RWPE2 (cell line): Measurements from ENCODE around the gene MYBPC2.

ENCODE experiments used
- ATAC-seq: fragments of 200-7000 bp; cut with Tn5 transposase; 3 replicates; pipeline ENCODE4 v1.9.1; 2021; ENCODE audit warnings: low read depth
- DNase-seq: peaks from one replicate; pipeline ENCODE4 v3.0.0-alpha.2; 2020; ENCODE audit warnings: low spot score
- H3K27ac ChIP-seq: fragments of 450-650 bp; 2 replicates; pipeline ENCODE4 v1.5.1; 2017; ENCODE audit warnings: mild to moderate bottlenecking; ENCODE audit not compliant: poor library complexity, severe bottlenecking
- H3K27me3 ChIP-seq: fragments of 250-450 bp; sonication (Bioruptor Pico); 2 replicates; pipeline ENCODE4 v1.5.1; 2021; ENCODE audit warnings: mild to moderate bottlenecking, moderate library complexity; ENCODE audit not compliant: insufficient read depth, poor library complexity, severe bottlenecking
- H3K36me3 ChIP-seq: fragments of 250-450 bp; sonication (Bioruptor Pico); 2 replicates; pipeline ENCODE4 v1.5.1; 2020; ENCODE audit warnings: low read depth, mild to moderate bottlenecking, moderate library complexity
- H3K4me1 ChIP-seq: fragments of 250-450 bp; sonication (Bioruptor Pico); 2 replicates; pipeline ENCODE4 v1.5.1; 2021; ENCODE audit warnings: mild to moderate bottlenecking, moderate library complexity; ENCODE audit not compliant: insufficient read depth, poor library complexity, severe bottlenecking
- H3K4me3 ChIP-seq: fragments of 250-450 bp; sonication (Bioruptor Pico); 2 replicates; pipeline ENCODE4 v1.5.1; 2021; ENCODE audit warnings: mild to moderate bottlenecking, moderate library complexity; ENCODE audit not compliant: severe bottlenecking
- H3K9me3 ChIP-seq: fragments of 250-450 bp; sonication (Bioruptor Pico); 2 replicates; pipeline ENCODE4 v1.5.1; 2021; ENCODE audit warnings: mild to moderate bottlenecking, moderate library complexity; ENCODE audit not compliant: severe bottlenecking
- CTCF ChIP-seq: fragments of 450-650 bp; IDR thresholded peaks from one replicate; pipeline ENCODE4 v1.5.1; 2017; ENCODE audit warnings: mild to moderate bottlenecking, moderate library complexity; ENCODE audit not compliant: poor library complexity, severe bottlenecking

Gene MYBPC2

GRCh38 chr19:50444059-50444458 is 11.4 kb downstream of the MYBPC2 start:
- DNase-seq, result no peak

GRCh38 chr19:50447053-50447452 is 14.4 kb downstream of the MYBPC2 start:
- peaks cover 7% of the 10 kb centered on the region for H3K27me3 ChIP-seq
- no peaks in the 10 kb centered on the region for H3K36me3 ChIP-seq
- H3K4me1 ChIP-seq, result no peaks in the 10 kb centered on the region
- H3K9me3 ChIP-seq, result no peaks in the 10 kb centered on the region
- no peak for DNase-seq
- TF ChIP-seq CTCF, result no peak
- H3K4me3 ChIP-seq, result no peak overlapping the region
- H3K27ac ChIP-seq, result no peak overlapping the region
- no peak for ATAC-seq

More at GRCh38 chr19:50444059-50444458, 11.4 kb downstream of the MYBPC2 start:
- no peak overlapping the region for H3K27ac ChIP-seq
- no peak for TF ChIP-seq CTCF
- no peaks in the 10 kb centered on the region for H3K9me3 ChIP-seq
- H3K4me1 ChIP-seq, result no peaks in the 10 kb centered on the region
- H3K36me3 ChIP-seq, result no peaks in the 10 kb centered on the region
- H3K27me3 ChIP-seq, result no peaks in the 10 kb centered on the region
- no peak overlapping the region for H3K4me3 ChIP-seq
- ATAC-seq, result no peak

GRCh38 chr19:50447750-50448149 is 15.1 kb downstream of the MYBPC2 start:
- Histone ChIP-seq H3K27ac (no peak overlapping the region), H3K4me3 (no peak overlapping the region), H3K36me3 (no peaks in the 10 kb centered on the region), H3K27me3 (peaks cover 7% of the 10 kb centered on the region), H3K4me1 (no peaks in the 10 kb centered on the region), H3K9me3 (no peaks in the 10 kb centered on the region)
- DNase-seq (no peak), ATAC-seq (no peak)
- TF ChIP-seq CTCF, result no peak

GRCh38 chr19:50449236-50449899 is 16.7 kb downstream of the MYBPC2 start:
- no peaks in the 10 kb centered on the region for H3K9me3 ChIP-seq
- H3K36me3 ChIP-seq, result no peaks in the 10 kb centered on the region
- no peaks in the 10 kb centered on the region for H3K4me1 ChIP-seq
- no peak for TF ChIP-seq CTCF
- no peak overlapping the region for H3K4me3 ChIP-seq
- DNase-seq (no peak), ATAC-seq (no peak)
- peaks cover 7% of the 10 kb centered on the region for H3K27me3 ChIP-seq
- H3K27ac ChIP-seq, result no peak overlapping the region
